Uterus (tissue), 2 donors: ENCODE data around the gene FOSB.

ENCODE experiments used
- POLR2A ChIP-seq, 2 donors: fragments of 450-650 bp; IDR thresholded peaks; one replicate each; pipeline ENCODE4 v1.6.1; 2016; ENCODE audit warnings: antibody characterized with exemption in 2 of 2, mild to moderate bottlenecking in 1 of 2, moderate library complexity in 1 of 2
- TF ChIP-seq, protein P1 (sequence below), 4 experiments: fragments of 200-600 bp in 2 of 4; fragments of 450-650 bp in 2 of 4; sonication (generic) in 2 of 4; IDR thresholded peaks; one replicate each; pipeline ENCODE4 v1.5.1; 2016 to 2019; ENCODE audit warnings: antibody characterized with exemption in 4 of 4, mild to moderate bottlenecking in 2 of 4, moderate library complexity in 1 of 4

- TF ChIP-seq, protein P1, sequence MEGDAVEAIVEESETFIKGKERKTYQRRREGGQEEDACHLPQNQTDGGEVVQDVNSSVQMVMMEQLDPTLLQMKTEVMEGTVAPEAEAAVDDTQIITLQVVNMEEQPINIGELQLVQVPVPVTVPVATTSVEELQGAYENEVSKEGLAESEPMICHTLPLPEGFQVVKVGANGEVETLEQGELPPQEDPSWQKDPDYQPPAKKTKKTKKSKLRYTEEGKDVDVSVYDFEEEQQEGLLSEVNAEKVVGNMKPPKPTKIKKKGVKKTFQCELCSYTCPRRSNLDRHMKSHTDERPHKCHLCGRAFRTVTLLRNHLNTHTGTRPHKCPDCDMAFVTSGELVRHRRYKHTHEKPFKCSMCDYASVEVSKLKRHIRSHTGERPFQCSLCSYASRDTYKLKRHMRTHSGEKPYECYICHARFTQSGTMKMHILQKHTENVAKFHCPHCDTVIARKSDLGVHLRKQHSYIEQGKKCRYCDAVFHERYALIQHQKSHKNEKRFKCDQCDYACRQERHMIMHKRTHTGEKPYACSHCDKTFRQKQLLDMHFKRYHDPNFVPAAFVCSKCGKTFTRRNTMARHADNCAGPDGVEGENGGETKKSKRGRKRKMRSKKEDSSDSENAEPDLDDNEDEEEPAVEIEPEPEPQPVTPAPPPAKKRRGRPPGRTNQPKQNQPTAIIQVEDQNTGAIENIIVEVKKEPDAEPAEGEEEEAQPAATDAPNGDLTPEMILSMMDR (IDR thresholded peaks at IDR 0.05) = no peak
- no peak for TF ChIP-seq POLR2A (IDR thresholded peaks at IDR 0.05)
These were observed 37.6 kb downstream of the FOSB start for GRCh38 chr19:45505151-45505995.
